ENCODE results near the gene KCNG3.
A peak's percentile ranks its signal among the peaks of the same experiment; 100 is the strongest.

Gene KCNG3

DNA sequence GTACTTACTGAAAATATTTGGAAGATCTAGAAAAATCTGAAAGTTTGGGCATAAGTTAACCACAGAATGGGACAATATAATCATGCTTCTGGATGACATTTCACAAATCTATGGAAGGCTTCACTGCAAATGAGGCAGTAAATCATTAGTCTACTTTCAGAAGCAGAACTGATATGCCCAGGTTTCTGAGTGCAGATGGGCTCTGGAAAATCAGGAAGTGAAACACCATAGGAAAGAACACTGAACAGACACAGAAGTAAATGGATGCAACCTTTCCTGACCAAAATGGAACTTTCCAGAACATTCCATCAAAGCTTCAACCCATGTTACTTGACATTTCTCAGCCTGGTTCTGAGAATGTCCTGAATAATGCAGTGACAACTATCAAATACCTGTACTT is 55.1 kb downstream of the KCNG3 start:
- in situ Hi-C loops (cut with HindIII; ENCODE audit: low sequenced_read_pairs): no loop called here
- H3K4me3 ChIP-seq (ENCODE audit: low read depth, low read length): no peak overlapping the region
- TF ChIP-seq CTCF (IDR thresholded peaks at IDR 0.05; ENCODE audit: low read depth, low read length, missing control alignments): no peak
- no peak for DNase-seq (ENCODE audit: low read depth)

GRCh38 chr2:42436370-42436769 is 57.4 kb downstream of the KCNG3 start:
- no peak for DNase-seq (ENCODE audit: low read depth)
- in situ Hi-C loops (cut with HindIII; ENCODE audit: low sequenced_read_pairs): no loop called here
- H3K4me3 ChIP-seq (ENCODE audit: low read depth, low read length): no peak overlapping the region
- no peak for TF ChIP-seq CTCF (IDR thresholded peaks at IDR 0.05; ENCODE audit: low read depth, low read length, missing control alignments)

GRCh38 chr2:42435628-42436027 is 58.2 kb downstream of the KCNG3 start:
- in situ Hi-C loops (cut with HindIII; ENCODE audit: low sequenced_read_pairs): no loop called here
- no peak overlapping the region for H3K4me3 ChIP-seq (ENCODE audit: low read depth, low read length)
- no peak for TF ChIP-seq CTCF (IDR thresholded peaks at IDR 0.05; ENCODE audit: low read depth, low read length, missing control alignments)
- no peak for DNase-seq (ENCODE audit: low read depth)

DNA sequence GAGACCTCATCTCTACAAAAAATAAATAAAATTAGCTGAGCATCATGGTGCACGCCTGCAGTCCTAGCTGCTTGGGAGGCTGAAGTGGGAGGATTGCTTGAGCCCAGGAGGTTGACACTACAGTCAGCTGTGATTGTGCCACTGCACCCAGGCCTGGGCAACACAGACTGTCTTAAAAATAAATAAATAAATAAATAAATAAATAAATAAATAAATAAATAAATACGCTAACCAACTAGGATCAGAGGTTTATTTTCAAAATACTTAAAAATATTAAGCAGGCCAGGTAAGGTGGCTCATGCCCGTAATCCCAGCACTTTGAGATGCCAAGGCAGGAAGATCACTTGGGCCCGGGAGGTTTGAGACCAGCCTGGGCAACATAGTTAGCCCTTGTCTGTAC is 63.6 kb downstream of the KCNG3 start:
- in situ Hi-C loops (cut with HindIII; ENCODE audit: low sequenced_read_pairs): no loop called here
- no peak for TF ChIP-seq CTCF (IDR thresholded peaks at IDR 0.05; ENCODE audit: low read depth, low read length, missing control alignments)
- DNase-seq (ENCODE audit: low read depth): no peak
- no peak overlapping the region for H3K4me3 ChIP-seq (ENCODE audit: low read depth, low read length)

- no peak overlapping the region for H3K4me3 ChIP-seq (ENCODE audit: low read depth, low read length)
- no peak for DNase-seq (ENCODE audit: low read depth)
- TF ChIP-seq CTCF (IDR thresholded peaks at IDR 0.05; ENCODE audit: low read depth, low read length, missing control alignments): no peak
- in situ Hi-C loops (cut with HindIII; ENCODE audit: low sequenced_read_pairs): no loop called here
These were observed 64.4 kb downstream of the KCNG3 start for GRCh38 chr2:42429352-42429751.

GRCh38 chr2:42425697-42426096 is 68.1 kb downstream of the KCNG3 start:
- no peak for TF ChIP-seq CTCF (IDR thresholded peaks at IDR 0.05; ENCODE audit: low read depth, low read length, missing control alignments)
- in situ Hi-C loops (cut with HindIII; ENCODE audit: low sequenced_read_pairs): no loop called here
- H3K4me3 ChIP-seq (ENCODE audit: low read depth, low read length): no peak overlapping the region
- no peak for DNase-seq (ENCODE audit: low read depth)

DNA sequence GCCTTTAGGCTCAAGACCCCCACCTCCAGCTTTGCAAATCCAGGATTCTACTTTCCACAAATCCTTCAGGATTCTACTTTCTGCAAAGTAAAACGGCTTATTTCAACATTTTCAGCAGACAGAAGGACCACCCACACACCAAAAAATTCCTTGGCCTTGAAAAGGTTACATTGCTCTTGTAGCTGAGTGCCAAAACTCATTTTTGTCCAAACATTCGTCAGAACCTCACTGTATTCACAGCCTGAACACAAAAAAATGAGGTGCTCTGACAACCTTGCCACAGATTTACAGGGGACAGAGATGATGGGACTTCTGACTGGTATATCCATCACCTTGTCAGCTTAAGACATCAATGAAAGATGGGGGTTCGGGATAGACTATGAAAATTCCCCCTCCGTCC is 69.7 kb downstream of the KCNG3 start:
- peak; percentile 58 for DNase-seq (ENCODE audit: low read depth)
- in situ Hi-C loops (cut with HindIII; ENCODE audit: low sequenced_read_pairs): no loop called here
- H3K4me3 ChIP-seq (ENCODE audit: low read depth, low read length): no peak overlapping the region
- TF ChIP-seq CTCF (IDR thresholded peaks at IDR 0.05; ENCODE audit: low read depth, low read length, missing control alignments): no peak

All from astrocyte of the cerebellum (primary cell).